Activated naive CD4-positive, alpha-beta T cell treated with anti-CD3 and anti-CD28 coated beads, Interleukin-2, amount 50 U/mL, for 24 hours (primary cell): ENCODE measurements around the gene KIAA0930.
"Not testable (repeated sequence)": the region's sequence is repeated elsewhere in the genome, so short reads cannot be mapped to it uniquely, and the experiment has no call there.

Source experiments
- H3K27ac Mint-ChIP-seq: one replicate; pipeline ENCODE4 v1.8.0; 2021; ENCODE audit warnings: mild to moderate bottlenecking, mixed read lengths
- H3K27me3 Mint-ChIP-seq: one replicate; pipeline ENCODE4 v1.8.0; 2021; ENCODE audit warnings: mixed read lengths
- H3K36me3 Mint-ChIP-seq: one replicate; pipeline ENCODE4 v1.8.0; 2021; ENCODE audit warnings: mixed read lengths
- H3K4me1 Mint-ChIP-seq: one replicate; pipeline ENCODE4 v1.8.0; 2021; ENCODE audit warnings: mixed read lengths
- H3K4me3 Mint-ChIP-seq: one replicate; pipeline ENCODE4 v1.8.0; 2021; ENCODE audit warnings: mild to moderate bottlenecking, mixed read lengths
- H3K9me3 Mint-ChIP-seq: one replicate; pipeline ENCODE4 v1.8.0; 2021; ENCODE audit warnings: mixed read lengths

KIAA0930 gene

GRCh38 chr22:45268958-45269844 is 28.5 kb upstream of the KIAA0930 start:
- peaks cover 13% of the 10 kb centered on the region for H3K4me1 Mint-ChIP-seq
- H3K27me3 Mint-ChIP-seq = no peaks in the 10 kb centered on the region
- no peaks in the 10 kb centered on the region for H3K36me3 Mint-ChIP-seq
- peak overlapping the region; percentile 83 for H3K4me3 Mint-ChIP-seq
- H3K27ac Mint-ChIP-seq = peak overlapping the region; percentile 94
- H3K9me3 Mint-ChIP-seq = no peaks in the 10 kb centered on the region

- H3K27me3 Mint-ChIP-seq = no peaks in the 10 kb centered on the region
- H3K4me1 Mint-ChIP-seq = peaks cover 13% of the 10 kb centered on the region
- no peaks in the 10 kb centered on the region for H3K9me3 Mint-ChIP-seq
- peak overlapping the region; percentile 83 for H3K4me3 Mint-ChIP-seq
- H3K36me3 Mint-ChIP-seq = no peaks in the 10 kb centered on the region
- peak overlapping the region; percentile 41 for H3K27ac Mint-ChIP-seq
These were observed 27.7 kb upstream of the KIAA0930 start for GRCh38 chr22:45268167-45268957.

GRCh38 chr22:45265535-45265934 is 24.8 kb upstream of the KIAA0930 start:
- peak overlapping the region; percentile 41 for H3K27ac Mint-ChIP-seq

GRCh38 chr22:45263463-45264269 is 23.0 kb upstream of the KIAA0930 start:
- peaks cover 1% of the 10 kb centered on the region for H3K4me1 Mint-ChIP-seq
- no peak overlapping the region for H3K27ac Mint-ChIP-seq
- no peak overlapping the region for H3K4me3 Mint-ChIP-seq
- H3K27me3 Mint-ChIP-seq = no peaks in the 10 kb centered on the region
- no peaks in the 10 kb centered on the region for H3K9me3 Mint-ChIP-seq
- H3K36me3 Mint-ChIP-seq = no peaks in the 10 kb centered on the region

More at GRCh38 chr22:45265535-45265934, 24.8 kb upstream of the KIAA0930 start:
- Mint-ChIP-seq H3K9me3 (no peaks in the 10 kb centered on the region), H3K4me3 (no peak overlapping the region), H3K27me3 (no peaks in the 10 kb centered on the region), H3K4me1 (peaks cover 13% of the 10 kb centered on the region), H3K36me3 (no peaks in the 10 kb centered on the region)

GRCh38 chr22:45262931-45263462 is 22.3 kb upstream of the KIAA0930 start:
- H3K36me3 Mint-ChIP-seq = no peaks in the 10 kb centered on the region
- no peaks in the 10 kb centered on the region for H3K9me3 Mint-ChIP-seq
- H3K27me3 Mint-ChIP-seq = no peaks in the 10 kb centered on the region
- H3K4me3 Mint-ChIP-seq = no peak overlapping the region
- H3K27ac Mint-ChIP-seq = no peak overlapping the region
- no peaks in the 10 kb centered on the region for H3K4me1 Mint-ChIP-seq

- H3K9me3 Mint-ChIP-seq = no peaks in the 10 kb centered on the region
- H3K4me3 Mint-ChIP-seq = no peak overlapping the region
- no peak overlapping the region for H3K27ac Mint-ChIP-seq
- no peaks in the 10 kb centered on the region for H3K36me3 Mint-ChIP-seq
- H3K27me3 Mint-ChIP-seq = no peaks in the 10 kb centered on the region
- no peaks in the 10 kb centered on the region for H3K4me1 Mint-ChIP-seq
These were observed 21.7 kb upstream of the KIAA0930 start for GRCh38 chr22:45262195-45262930.

GRCh38 chr22:45261407-45262088 is 20.9 kb upstream of the KIAA0930 start:
- no peak overlapping the region for H3K27ac Mint-ChIP-seq
- no peaks in the 10 kb centered on the region for H3K9me3 Mint-ChIP-seq
- no peaks in the 10 kb centered on the region for H3K36me3 Mint-ChIP-seq
- H3K4me1 Mint-ChIP-seq = no peaks in the 10 kb centered on the region
- H3K4me3 Mint-ChIP-seq = no peak overlapping the region
- no peaks in the 10 kb centered on the region for H3K27me3 Mint-ChIP-seq

- not testable (repeated sequence) for H3K27me3 Mint-ChIP-seq, H3K9me3 Mint-ChIP-seq, H3K27ac Mint-ChIP-seq, H3K36me3 Mint-ChIP-seq, H3K4me1 Mint-ChIP-seq, H3K4me3 Mint-ChIP-seq
These were observed 19.7 kb upstream of the KIAA0930 start for GRCh38 chr22:45260395-45260759.

- H3K9me3 Mint-ChIP-seq = no peaks in the 10 kb centered on the region
- no peaks in the 10 kb centered on the region for H3K4me1 Mint-ChIP-seq
- H3K36me3 Mint-ChIP-seq = no peaks in the 10 kb centered on the region
- no peak overlapping the region for H3K4me3 Mint-ChIP-seq
- H3K27me3 Mint-ChIP-seq = no peaks in the 10 kb centered on the region
- peak overlapping the region; percentile 42 for H3K27ac Mint-ChIP-seq
These were observed 19.2 kb upstream of the KIAA0930 start for GRCh38 chr22:45259754-45260394.

- H3K4me3 Mint-ChIP-seq, H3K4me1 Mint-ChIP-seq, H3K27me3 Mint-ChIP-seq, H3K9me3 Mint-ChIP-seq, H3K36me3 Mint-ChIP-seq, H3K27ac Mint-ChIP-seq: not testable (repeated sequence)
These were observed 17.2 kb upstream of the KIAA0930 start for GRCh38 chr22:45257941-45258340.

- Mint-ChIP-seq H3K36me3 (no peaks in the 10 kb centered on the region), H3K4me3 (no peak overlapping the region), H3K9me3 (no peaks in the 10 kb centered on the region), H3K27ac (no peak overlapping the region), H3K27me3 (no peaks in the 10 kb centered on the region), H3K4me1 (no peaks in the 10 kb centered on the region)
These were observed 14.1 kb upstream of the KIAA0930 start for GRCh38 chr22:45254789-45255278.

GRCh38 chr22:45254388-45254787 is 13.7 kb upstream of the KIAA0930 start:
- Mint-ChIP-seq H3K4me1 (no peaks in the 10 kb centered on the region), H3K27me3 (no peaks in the 10 kb centered on the region), H3K27ac (no peak overlapping the region), H3K9me3 (no peaks in the 10 kb centered on the region), H3K4me3 (no peak overlapping the region), H3K36me3 (no peaks in the 10 kb centered on the region)

GRCh38 chr22:45253039-45253641 is 12.4 kb upstream of the KIAA0930 start:
- Mint-ChIP-seq H3K9me3 (no peaks in the 10 kb centered on the region), H3K27me3 (no peaks in the 10 kb centered on the region), H3K36me3 (no peaks in the 10 kb centered on the region), H3K4me3 (no peak overlapping the region), H3K27ac (no peak overlapping the region), H3K4me1 (no peaks in the 10 kb centered on the region)
